Neural cell (in vitro differentiated cells): ENCODE results near the gene GSE1. TPM values are rescaled to one million over a fixed set of nuclear protein-coding genes. Genes with fewer than 3 reads are reported as not detected.

Source experiments
- H2AFZ ChIP-seq: fragments of 200-600, 300-800 bp; sonication (generic), shearing (Covaris generic); 2 replicates; pipeline ENCODE4 v1.6.0; 2014; ENCODE audit warnings: low read depth, mild to moderate bottlenecking, antibody characterized with exemption, low read length, moderate library complexity
- H3F3A ChIP-seq: fragments of 200-600 bp; shearing (Covaris generic); 2 replicates; pipeline ENCODE4 v1.6.1; 2016; ENCODE audit warnings: mild to moderate bottlenecking, moderate library complexity, mixed read lengths, antibody characterized with exemption, low read length; ENCODE audit not compliant: insufficient read depth, poor library complexity, severe bottlenecking
- H3K27ac ChIP-seq: fragments of 200-600, 300-800 bp; sonication (generic), shearing (Covaris generic); 2 replicates; pipeline ENCODE4 v1.5.1; 2014; ENCODE audit warnings: mild to moderate bottlenecking, low read length, moderate library complexity
- H3K27me3 ChIP-seq: fragments of 300-800, 200-600 bp; sonication (generic), shearing (Covaris generic); 2 replicates; pipeline ENCODE4 v1.6.0; 2014; ENCODE audit warnings: mild to moderate bottlenecking, low read depth, low read length, moderate library complexity; ENCODE audit not compliant: insufficient read depth
- H3K36me3 ChIP-seq: fragments of 300-800, 200-600 bp; sonication (generic), shearing (Covaris generic); 2 replicates; pipeline ENCODE4 v1.5.1; 2014; ENCODE audit warnings: mild to moderate bottlenecking, antibody characterized with exemption, low read length, moderate library complexity; ENCODE audit not compliant: insufficient read depth
- H3K4me2 ChIP-seq: fragments of 300-800, 200-600 bp; sonication (generic), shearing (Covaris generic); 2 replicates; pipeline ENCODE4 v1.6.0; 2014; ENCODE audit warnings: mild to moderate bottlenecking, low read length
- H3K4me3 ChIP-seq: fragments of 300-800, 200-600 bp; sonication (generic), shearing (Covaris generic); 2 replicates; pipeline ENCODE4 v1.5.1; 2014; ENCODE audit warnings: mild to moderate bottlenecking, low read length, moderate library complexity
- H3K79me2 ChIP-seq: fragments of 200-600 bp; shearing (Covaris generic); replicated peaks from 2 replicates; pipeline ENCODE4 v1.6.0; 2014; ENCODE audit warnings: mild to moderate bottlenecking, low read length, moderate library complexity; ENCODE audit not compliant: insufficient read depth
- H3K9ac ChIP-seq: fragments of 300-800, 200-600 bp; sonication (generic), shearing (Covaris generic); 2 replicates; pipeline ENCODE4 v1.6.1; 2016; ENCODE audit warnings: mild to moderate bottlenecking, low read length, mixed read lengths
- H3K9me2 ChIP-seq: fragments of 200-600 bp; shearing (Covaris generic); 2 replicates; pipeline ENCODE4 v1.6.1; 2016; ENCODE audit warnings: mild to moderate bottlenecking, low read length, mixed read lengths; ENCODE audit not compliant: insufficient read depth
- H3K9me3 ChIP-seq: fragments of 200-600, 300-800 bp; sonication (generic), shearing (Covaris generic); 2 replicates; pipeline ENCODE4 v1.6.1; 2016; ENCODE audit warnings: mild to moderate bottlenecking, mixed run types, low read length, moderate library complexity, mixed read lengths
- H4K20me1 ChIP-seq: fragments of 200-600 bp; shearing (Covaris generic); 2 replicates; pipeline ENCODE4 v1.6.1; 2016; ENCODE audit warnings: mild to moderate bottlenecking, mixed run types; ENCODE audit not compliant: insufficient read depth
- EP300 ChIP-seq: fragments of 450-650 bp; conservative IDR thresholded peaks from 2 replicates; pipeline ENCODE4 v1.6.1; 2014; ENCODE audit warnings: antibody characterized with exemption, mild to moderate bottlenecking, moderate library complexity; ENCODE audit not compliant: poor library complexity, severe bottlenecking
- EZH2 ChIP-seq: fragments of 200-600, 300-800 bp; shearing (Covaris generic), sonication (generic); IDR thresholded peaks from 2 replicates; pipeline ENCODE4 v1.6.1; 2014; ENCODE audit warnings: antibody characterized with exemption, low read length, borderline replicate concordance, mild to moderate bottlenecking; ENCODE audit not compliant: insufficient read depth, poor library complexity, severe bottlenecking
- MXI1 ChIP-seq: fragments of 450-650 bp; conservative IDR thresholded peaks from 2 replicates; pipeline ENCODE4 v1.6.1; 2014; ENCODE audit warnings: antibody characterized with exemption, mild to moderate bottlenecking; ENCODE audit not compliant: poor library complexity, severe bottlenecking
- POLR2AphosphoS5 ChIP-seq: IDR thresholded peaks from 2 replicates; pipeline ENCODE4 v1.6.1; 2012
- RAD21 ChIP-seq: fragments of 450-650 bp; conservative IDR thresholded peaks from 2 replicates; pipeline ENCODE4 v1.6.1; 2014; ENCODE audit warnings: antibody characterized with exemption, mild to moderate bottlenecking, moderate library complexity
- SMC3 ChIP-seq: fragments of 450-650 bp; conservative IDR thresholded peaks from 2 replicates; pipeline ENCODE4 v1.6.1; 2014; ENCODE audit warnings: antibody characterized with exemption, mild to moderate bottlenecking, moderate library complexity; ENCODE audit not compliant: poor library complexity
- TAF1 ChIP-seq: IDR thresholded peaks from 2 replicates; pipeline ENCODE4 v1.6.1; 2012; ENCODE audit warnings: low read depth
- polyA plus RNA-seq: library from polyadenylated mRNA; depleted of rRNA; stranded (reverse); fragments of >200 nt; gene quantifications from 2 replicates; pipeline ENCODE4 v1.2.3, GENCODE V29; 2014
- TF ChIP-seq, protein P1 (sequence below): fragments of 450-650 bp; IDR thresholded peaks from 2 replicates; pipeline ENCODE4 v1.5.1; 2014; ENCODE audit warnings: antibody characterized with exemption, mild to moderate bottlenecking, moderate library complexity; ENCODE audit not compliant: poor library complexity, severe bottlenecking
- TF ChIP-seq, protein P2 (sequence below): IDR thresholded peaks from 2 replicates; pipeline ENCODE4 v1.6.1; 2012; ENCODE audit warnings: borderline replicate concordance

Gene GSE1
- polyA plus RNA-seq, 1 donor from 2014 or later = 35.6 TPM

DNA sequence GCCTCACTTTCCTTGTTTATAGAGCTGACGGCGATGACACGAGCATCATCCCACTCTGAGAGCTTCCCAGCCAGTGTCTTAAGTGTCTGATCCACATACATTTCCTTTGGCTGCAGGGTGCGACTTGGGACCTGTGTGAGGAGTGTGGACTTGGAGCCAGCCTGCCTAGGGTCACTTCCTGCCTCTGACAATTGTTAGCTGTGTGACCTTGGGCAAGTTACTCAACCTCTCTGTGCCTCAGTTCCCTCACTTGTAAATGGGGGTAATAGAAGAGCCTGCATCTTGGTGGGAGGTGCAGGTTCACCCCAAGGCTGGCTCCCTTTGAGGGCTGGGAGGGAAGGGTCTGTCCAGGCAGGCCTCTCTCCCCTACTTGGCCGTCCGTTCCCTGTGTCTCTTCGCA is 27.4 kb upstream of the GSE1 start:
- Histone ChIP-seq H3K36me3 (no peaks in the 10 kb centered on the region), H3F3A (peaks cover 10% of the 10 kb centered on the region), H3K9me2 (no peaks in the 10 kb centered on the region), H3K4me2 (no peak overlapping the region), H2AFZ (no peak overlapping the region), H3K27me3 (no peaks in the 10 kb centered on the region), H3K79me2 (peaks cover 99% of the 10 kb centered on the region), H3K9ac (no peak overlapping the region), H4K20me1 (no peaks in the 10 kb centered on the region), H3K9me3 (no peaks in the 10 kb centered on the region), H3K27ac (peak overlapping the region; percentile 91), H3K4me3 (no peak overlapping the region)
- TF ChIP-seq MXI1 = no peak
- no peak for TF ChIP-seq TAF1
- TF ChIP-seq, protein P1, sequence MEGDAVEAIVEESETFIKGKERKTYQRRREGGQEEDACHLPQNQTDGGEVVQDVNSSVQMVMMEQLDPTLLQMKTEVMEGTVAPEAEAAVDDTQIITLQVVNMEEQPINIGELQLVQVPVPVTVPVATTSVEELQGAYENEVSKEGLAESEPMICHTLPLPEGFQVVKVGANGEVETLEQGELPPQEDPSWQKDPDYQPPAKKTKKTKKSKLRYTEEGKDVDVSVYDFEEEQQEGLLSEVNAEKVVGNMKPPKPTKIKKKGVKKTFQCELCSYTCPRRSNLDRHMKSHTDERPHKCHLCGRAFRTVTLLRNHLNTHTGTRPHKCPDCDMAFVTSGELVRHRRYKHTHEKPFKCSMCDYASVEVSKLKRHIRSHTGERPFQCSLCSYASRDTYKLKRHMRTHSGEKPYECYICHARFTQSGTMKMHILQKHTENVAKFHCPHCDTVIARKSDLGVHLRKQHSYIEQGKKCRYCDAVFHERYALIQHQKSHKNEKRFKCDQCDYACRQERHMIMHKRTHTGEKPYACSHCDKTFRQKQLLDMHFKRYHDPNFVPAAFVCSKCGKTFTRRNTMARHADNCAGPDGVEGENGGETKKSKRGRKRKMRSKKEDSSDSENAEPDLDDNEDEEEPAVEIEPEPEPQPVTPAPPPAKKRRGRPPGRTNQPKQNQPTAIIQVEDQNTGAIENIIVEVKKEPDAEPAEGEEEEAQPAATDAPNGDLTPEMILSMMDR = no peak
- TF ChIP-seq POLR2AphosphoS5 = no peak
- no peak for TF ChIP-seq EP300
- no peak for TF ChIP-seq SMC3
- no peak for TF ChIP-seq RAD21
- TF ChIP-seq, protein P2, sequence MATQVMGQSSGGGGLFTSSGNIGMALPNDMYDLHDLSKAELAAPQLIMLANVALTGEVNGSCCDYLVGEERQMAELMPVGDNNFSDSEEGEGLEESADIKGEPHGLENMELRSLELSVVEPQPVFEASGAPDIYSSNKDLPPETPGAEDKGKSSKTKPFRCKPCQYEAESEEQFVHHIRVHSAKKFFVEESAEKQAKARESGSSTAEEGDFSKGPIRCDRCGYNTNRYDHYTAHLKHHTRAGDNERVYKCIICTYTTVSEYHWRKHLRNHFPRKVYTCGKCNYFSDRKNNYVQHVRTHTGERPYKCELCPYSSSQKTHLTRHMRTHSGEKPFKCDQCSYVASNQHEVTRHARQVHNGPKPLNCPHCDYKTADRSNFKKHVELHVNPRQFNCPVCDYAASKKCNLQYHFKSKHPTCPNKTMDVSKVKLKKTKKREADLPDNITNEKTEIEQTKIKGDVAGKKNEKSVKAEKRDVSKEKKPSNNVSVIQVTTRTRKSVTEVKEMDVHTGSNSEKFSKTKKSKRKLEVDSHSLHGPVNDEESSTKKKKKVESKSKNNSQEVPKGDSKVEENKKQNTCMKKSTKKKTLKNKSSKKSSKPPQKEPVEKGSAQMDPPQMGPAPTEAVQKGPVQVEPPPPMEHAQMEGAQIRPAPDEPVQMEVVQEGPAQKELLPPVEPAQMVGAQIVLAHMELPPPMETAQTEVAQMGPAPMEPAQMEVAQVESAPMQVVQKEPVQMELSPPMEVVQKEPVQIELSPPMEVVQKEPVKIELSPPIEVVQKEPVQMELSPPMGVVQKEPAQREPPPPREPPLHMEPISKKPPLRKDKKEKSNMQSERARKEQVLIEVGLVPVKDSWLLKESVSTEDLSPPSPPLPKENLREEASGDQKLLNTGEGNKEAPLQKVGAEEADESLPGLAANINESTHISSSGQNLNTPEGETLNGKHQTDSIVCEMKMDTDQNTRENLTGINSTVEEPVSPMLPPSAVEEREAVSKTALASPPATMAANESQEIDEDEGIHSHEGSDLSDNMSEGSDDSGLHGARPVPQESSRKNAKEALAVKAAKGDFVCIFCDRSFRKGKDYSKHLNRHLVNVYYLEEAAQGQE = no peak
- TF ChIP-seq EZH2 = no peak

DNA sequence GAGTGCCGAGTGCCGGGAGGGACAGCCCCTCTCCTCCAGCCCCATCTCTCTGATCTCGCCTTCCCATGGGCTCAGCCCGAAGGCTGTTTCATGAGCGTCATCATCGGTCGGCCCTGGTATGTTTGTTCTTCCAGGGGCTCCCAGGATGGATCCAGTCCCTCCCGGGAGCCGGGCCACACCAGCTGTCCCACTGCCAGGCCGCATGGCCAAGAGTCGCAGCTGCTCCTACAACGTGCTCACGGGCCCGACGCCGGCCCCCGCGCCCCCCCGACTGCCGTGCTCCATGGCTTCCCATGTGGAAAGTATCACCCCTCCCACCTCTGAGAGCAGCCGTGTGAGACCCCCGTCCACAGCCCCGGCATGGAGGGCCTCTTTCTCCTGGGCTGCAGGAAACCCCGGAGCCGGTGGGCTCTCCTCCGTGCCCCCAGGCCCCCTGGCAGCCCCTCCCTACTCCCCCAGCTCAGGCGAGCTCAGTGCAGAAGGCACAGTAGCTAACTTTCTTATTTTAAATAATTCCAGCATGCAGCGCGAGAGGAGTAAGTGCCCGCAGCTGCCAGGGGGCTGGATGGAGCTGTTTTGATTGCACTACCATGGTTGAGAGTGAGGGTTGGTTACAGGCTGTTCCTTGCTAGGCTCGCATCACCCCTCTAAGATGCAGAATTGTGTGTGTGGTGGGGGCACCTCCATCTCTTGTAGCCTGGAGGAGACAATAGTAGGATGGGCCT is 26.6 kb upstream of the GSE1 start:
- Histone ChIP-seq H3K36me3 (no peaks in the 10 kb centered on the region), H3F3A (peaks cover 10% of the 10 kb centered on the region), H3K4me3 (no peak overlapping the region), H3K9me2 (no peaks in the 10 kb centered on the region), H3K27me3 (no peaks in the 10 kb centered on the region), H3K27ac (no peak overlapping the region), H3K4me2 (no peak overlapping the region), H2AFZ (no peak overlapping the region), H4K20me1 (no peaks in the 10 kb centered on the region), H3K79me2 (peaks cover 92% of the 10 kb centered on the region), H3K9ac (peak overlapping the region; percentile 35), H3K9me3 (no peaks in the 10 kb centered on the region)
- TF ChIP-seq POLR2AphosphoS5 = no peak
- TF ChIP-seq, protein P2 = no peak
- TF ChIP-seq RAD21 = no peak
- TF ChIP-seq TAF1 = no peak
- TF ChIP-seq, protein P1 = no peak
